Sigmoid colon (tissue), 7 donors: Measurements from ENCODE around the gene PHKB. TPM values are rescaled to one million over a fixed set of nuclear protein-coding genes. Genes with fewer than 3 reads are reported as not detected.

Experiments used
- DNase-seq: peaks from one replicate; pipeline ENCODE4 v3.0.0-alpha.2; 2019
- H3K27ac ChIP-seq, 4 donors: fragments of 200-600 bp; sonication (generic); one replicate each; pipeline ENCODE4 v1.5.1; 2016 to 2019; ENCODE audit warnings: mild to moderate bottlenecking in 1 of 4
- H3K27me3 ChIP-seq, 3 donors: fragments of 200-600 bp; sonication (generic); one replicate each; pipeline ENCODE4 v1.5.1; 2019; ENCODE audit warnings: mild to moderate bottlenecking in 1 of 3
- H3K36me3 ChIP-seq, 4 donors: fragments of 200-600 bp; sonication (generic); one replicate each; pipeline ENCODE4 v1.5.1; 2016 to 2019
- H3K4me1 ChIP-seq, 4 donors: fragments of 200-600 bp; sonication (generic); one replicate each; pipeline ENCODE4 v1.5.1; 2017 to 2019
- H3K4me3 ChIP-seq, 4 donors: fragments of 200-600 bp; sonication (generic); one replicate each; pipeline ENCODE4 v1.5.1; 2017 to 2019; ENCODE audit warnings: mild to moderate bottlenecking in 2 of 4, moderate library complexity in 1 of 4
- H3K9me3 ChIP-seq, 4 donors: fragments of 200-600 bp in 3 of 4; sonication (generic) in 3 of 4; one replicate each; pipeline versions ENCODE4 v1.5.1 to v1.6.1; 2013 to 2019
- EP300 ChIP-seq, 4 donors: sonication (generic); formaldehyde crosslinking; IDR thresholded peaks; one replicate each; pipeline ENCODE4 v1.6.1; 2017; ENCODE audit warnings: antibody characterized with exemption in 4 of 4
- POLR2A ChIP-seq, 2 donors: fragments of 450-650 bp; IDR thresholded peaks; one replicate each; pipeline ENCODE4 v1.6.1; 2016; ENCODE audit warnings: antibody characterized with exemption in 2 of 2, mild to moderate bottlenecking in 2 of 2, moderate library complexity in 2 of 2
- POLR2AphosphoS5 ChIP-seq, 4 donors: sonication (generic); formaldehyde crosslinking; IDR thresholded peaks; one replicate each; pipeline ENCODE4 v1.6.1; 2017; ENCODE audit warnings: antibody characterized with exemption in 4 of 4
- WGBS, 2 donors: extraction: QIAGEN DNeasy Blood & Tissue Kit; methylation state at CpG; one replicate each; pipeline ENCODE4 v1.1.7; 2013; 5-methylcytosine and 5-hydroxymethylcytosine counted together
- intact Hi-C: fragments of 100-400 bp; cut with DNase I; formaldehyde crosslinking; loops from one replicate; pipeline ENCODE4 v1.15.1; 2023
- polyA plus RNA-seq, 3 donors: library from polyadenylated mRNA; stranded (reverse); fragments of 200-250 nt; gene quantifications; one replicate each; pipeline ENCODE4 v1.2.3, GENCODE V29; 2013
- total RNA-seq, 4 donors: library from RNA; depleted of rRNA; stranded (reverse); fragments of >200 nt; gene quantifications; one replicate each; pipeline ENCODE4 v1.1.0, GENCODE V29; 2016
- TF ChIP-seq, protein P1 (sequence below), 4 experiments: fragments of 450-650 bp in 3 of 4; fragments of 200-600 bp in 1 of 4; IDR thresholded peaks; one replicate each; pipeline ENCODE4 v1.5.1; 2016 to 2019; ENCODE audit warnings: antibody characterized with exemption in 4 of 4, mild to moderate bottlenecking in 3 of 4, moderate library complexity in 2 of 4
- donor health status: healthy with polysubstance abuse.
- donor health status: Bipolar disorder and iron deficiency.
- donor health status: healthy.

PHKB gene
- total and polyA plus RNA-seq, 7 donors = 24.6 to 95.6 (median 60.5) TPM

- intact Hi-C loops = no loop called here
- TF ChIP-seq POLR2A (IDR thresholded peaks at IDR 0.05) (no peak), POLR2AphosphoS5 (IDR thresholded peaks at IDR 0.05) (no peak), EP300 (IDR thresholded peaks at IDR 0.05) (no peak)
- TF ChIP-seq, protein P1, sequence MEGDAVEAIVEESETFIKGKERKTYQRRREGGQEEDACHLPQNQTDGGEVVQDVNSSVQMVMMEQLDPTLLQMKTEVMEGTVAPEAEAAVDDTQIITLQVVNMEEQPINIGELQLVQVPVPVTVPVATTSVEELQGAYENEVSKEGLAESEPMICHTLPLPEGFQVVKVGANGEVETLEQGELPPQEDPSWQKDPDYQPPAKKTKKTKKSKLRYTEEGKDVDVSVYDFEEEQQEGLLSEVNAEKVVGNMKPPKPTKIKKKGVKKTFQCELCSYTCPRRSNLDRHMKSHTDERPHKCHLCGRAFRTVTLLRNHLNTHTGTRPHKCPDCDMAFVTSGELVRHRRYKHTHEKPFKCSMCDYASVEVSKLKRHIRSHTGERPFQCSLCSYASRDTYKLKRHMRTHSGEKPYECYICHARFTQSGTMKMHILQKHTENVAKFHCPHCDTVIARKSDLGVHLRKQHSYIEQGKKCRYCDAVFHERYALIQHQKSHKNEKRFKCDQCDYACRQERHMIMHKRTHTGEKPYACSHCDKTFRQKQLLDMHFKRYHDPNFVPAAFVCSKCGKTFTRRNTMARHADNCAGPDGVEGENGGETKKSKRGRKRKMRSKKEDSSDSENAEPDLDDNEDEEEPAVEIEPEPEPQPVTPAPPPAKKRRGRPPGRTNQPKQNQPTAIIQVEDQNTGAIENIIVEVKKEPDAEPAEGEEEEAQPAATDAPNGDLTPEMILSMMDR (IDR thresholded peaks at IDR 0.05) = no peak
Measured at GRCh38 chr16:47476654-47477345, 15.7 kb downstream of the PHKB start.

DNA sequence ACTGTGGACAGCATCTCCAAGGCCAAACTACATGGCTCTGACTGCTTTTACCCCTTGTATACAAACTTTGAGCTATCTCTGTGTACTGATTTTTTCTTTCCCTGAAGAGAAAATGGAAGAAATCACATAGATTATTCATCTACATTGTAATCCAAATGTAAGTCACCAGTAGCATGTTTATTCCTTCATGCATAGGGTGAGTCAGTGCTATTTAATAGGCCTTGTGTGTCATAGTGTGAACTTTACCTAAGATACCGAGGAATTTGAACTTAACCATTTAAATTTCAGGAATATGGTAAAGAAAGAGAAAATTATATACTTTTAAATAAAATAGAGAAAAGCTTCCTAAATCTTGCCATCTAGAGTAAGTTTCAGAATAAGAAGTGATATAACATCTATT lies 16.5 kb downstream of the PHKB start:
- no peak for DNase-seq
- Histone ChIP-seq H3K27ac (no peak overlapping the region), H3K9me3 (no peaks in the 10 kb centered on the region), H3K4me1 (peaks cover 0 to 46% (median 29%) of the 10 kb centered on the region in 4 donors), H3K4me3 (no peak overlapping the region), H3K27me3 (no peaks in the 10 kb centered on the region), H3K36me3 (no peaks in the 10 kb centered on the region)
- no peak for TF ChIP-seq POLR2A (IDR thresholded peaks at IDR 0.05)
- TF ChIP-seq EP300 (IDR thresholded peaks at IDR 0.05) = no peak
- no peak for TF ChIP-seq POLR2AphosphoS5 (IDR thresholded peaks at IDR 0.05)
- TF ChIP-seq, protein P1 (IDR thresholded peaks at IDR 0.05) = no peak
- WGBS, 2 donors = 46 to 83% methylated on average over 1 of the region's 1 CpG
- intact Hi-C loops = no loop called here

More at GRCh38 chr16:47476654-47477345, 15.7 kb downstream of the PHKB start:
- Histone ChIP-seq H3K4me3 (no peak overlapping the region), H3K4me1 (peaks cover 0 to 43% (median 27%) of the 10 kb centered on the region in 4 donors), H3K27me3 (no peaks in the 10 kb centered on the region), H3K9me3 (no peaks in the 10 kb centered on the region), H3K36me3 (no peaks in the 10 kb centered on the region), H3K27ac (no peak overlapping the region)
- DNase-seq = no peak

GRCh38 chr16:47480410-47480809 lies 19.3 kb downstream of the PHKB start:
- H3K36me3 ChIP-seq = no peaks in the 10 kb centered on the region
- intact Hi-C loops = no loop called here
- no peaks in the 10 kb centered on the region for H3K9me3 ChIP-seq
- WGBS, 2 donors = 93 to 98% methylated on average over 3 of the region's 3 CpGs
- H3K27me3 ChIP-seq = no peaks in the 10 kb centered on the region
- TF ChIP-seq, protein P1 (IDR thresholded peaks at IDR 0.05) = no peak
- TF ChIP-seq POLR2A (IDR thresholded peaks at IDR 0.05) (no peak), EP300 (IDR thresholded peaks at IDR 0.05) (no peak), POLR2AphosphoS5 (IDR thresholded peaks at IDR 0.05) (no peak)
- no peak for DNase-seq
- H3K4me1 ChIP-seq = peaks cover 0 to 53% (median 36%) of the 10 kb centered on the region in 4 donors
- H3K4me3 ChIP-seq = no peak overlapping the region
- no peak overlapping the region for H3K27ac ChIP-seq

DNA sequence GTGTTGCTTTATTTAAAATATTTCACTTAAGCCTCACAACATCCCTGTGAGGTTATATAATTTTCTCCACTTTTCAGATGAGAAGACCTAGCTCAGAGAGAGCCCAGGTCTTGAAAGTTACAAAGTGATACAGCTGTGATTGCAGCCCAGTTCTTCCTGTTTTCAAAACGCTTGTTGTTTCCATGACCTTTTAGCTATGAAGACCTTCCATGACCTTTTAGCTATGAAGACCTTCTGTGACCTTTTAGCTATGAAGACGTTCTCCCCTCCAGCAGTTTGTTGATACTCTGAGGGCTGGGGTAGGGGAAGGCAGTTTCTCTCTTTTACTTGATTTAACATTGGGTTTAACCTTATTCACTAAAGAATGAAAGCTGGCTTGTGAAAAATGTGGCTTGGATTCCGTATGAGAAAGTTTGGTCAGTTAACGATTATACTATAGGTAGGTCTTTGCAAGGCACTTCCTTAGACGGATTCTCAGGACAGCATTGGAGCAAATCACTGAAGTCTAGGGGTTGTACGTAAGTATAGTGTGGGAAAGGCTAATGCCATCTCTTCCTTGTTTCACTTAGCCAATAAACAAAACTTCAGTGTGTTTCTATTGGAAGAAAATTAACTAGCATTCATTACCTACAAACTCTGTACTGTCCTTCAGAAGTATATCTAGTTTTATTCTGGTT lies 20.7 kb downstream of the PHKB start:
- WGBS, 2 donors = 74 to 86% methylated on average over 6 of the region's 6 CpGs

More for the DNA sequence above, 20.7 kb downstream of the PHKB start:
- H3K36me3 ChIP-seq = no peaks in the 10 kb centered on the region
- intact Hi-C loops = no loop called here
- H3K27ac ChIP-seq = no peak overlapping the region
- H3K4me3 ChIP-seq = no peak overlapping the region
- H3K4me1 ChIP-seq = peaks cover 0 to 44% (median 29%) of the 10 kb centered on the region in 4 donors
- no peaks in the 10 kb centered on the region for H3K27me3 ChIP-seq
- TF ChIP-seq, protein P1 (IDR thresholded peaks at IDR 0.05) = no peak
- TF ChIP-seq EP300 (IDR thresholded peaks at IDR 0.05) (no peak), POLR2AphosphoS5 (IDR thresholded peaks at IDR 0.05) (no peak), POLR2A (IDR thresholded peaks at IDR 0.05) (no peak)
- H3K9me3 ChIP-seq = no peaks in the 10 kb centered on the region
- DNase-seq = no peak
